ENCODE measurements around the gene DDX24. TPM values are rescaled to one million over a fixed set of nuclear protein-coding genes. Genes with fewer than 3 reads are reported as not detected.

DDX24 gene
- total and polyA plus RNA-seq, 9 of the 15 experiments (the other 6 are each of a cell fraction or from before 2014, with no cell fraction given) = 82.4 to 175 (median 122) TPM

DNA sequence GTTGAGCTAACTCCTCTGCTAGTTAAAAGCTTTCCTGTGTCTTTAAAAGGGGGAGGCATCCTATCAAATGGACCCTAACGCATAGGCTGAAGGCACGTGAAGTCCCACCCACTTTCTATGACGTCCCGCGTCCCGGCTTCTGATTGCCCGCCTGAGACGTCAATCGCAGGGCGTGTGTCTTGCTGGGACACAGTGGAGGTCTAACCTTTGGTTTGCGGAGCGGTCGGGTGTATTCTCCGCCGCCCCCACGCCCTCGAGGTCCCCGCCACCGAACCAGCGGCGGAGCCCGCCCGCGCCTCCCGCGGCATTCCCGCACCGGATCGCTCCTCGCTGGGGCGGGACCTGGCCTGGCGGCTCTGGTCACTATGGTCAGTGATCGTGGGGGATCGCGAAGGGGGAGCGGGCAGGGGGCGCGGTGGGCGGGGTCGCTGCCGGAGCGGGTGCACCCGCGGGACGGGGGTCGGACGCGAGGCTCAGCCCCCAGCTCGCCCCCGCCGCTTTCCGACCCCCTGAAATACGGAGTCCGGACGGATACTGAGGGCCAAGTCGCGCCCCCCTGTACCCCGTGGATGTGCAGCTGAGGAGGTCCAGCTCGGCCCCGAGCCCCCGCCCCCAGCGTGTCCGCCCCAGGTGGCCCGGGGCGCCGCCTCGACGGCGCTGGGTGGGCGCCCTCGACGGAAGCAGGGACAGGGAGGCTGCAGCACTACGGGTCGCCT lies 54.7 kb downstream of the DDX24 start, which contains the start of gene OTUB2 (continued):
- TF ChIP-seq, protein P1, sequence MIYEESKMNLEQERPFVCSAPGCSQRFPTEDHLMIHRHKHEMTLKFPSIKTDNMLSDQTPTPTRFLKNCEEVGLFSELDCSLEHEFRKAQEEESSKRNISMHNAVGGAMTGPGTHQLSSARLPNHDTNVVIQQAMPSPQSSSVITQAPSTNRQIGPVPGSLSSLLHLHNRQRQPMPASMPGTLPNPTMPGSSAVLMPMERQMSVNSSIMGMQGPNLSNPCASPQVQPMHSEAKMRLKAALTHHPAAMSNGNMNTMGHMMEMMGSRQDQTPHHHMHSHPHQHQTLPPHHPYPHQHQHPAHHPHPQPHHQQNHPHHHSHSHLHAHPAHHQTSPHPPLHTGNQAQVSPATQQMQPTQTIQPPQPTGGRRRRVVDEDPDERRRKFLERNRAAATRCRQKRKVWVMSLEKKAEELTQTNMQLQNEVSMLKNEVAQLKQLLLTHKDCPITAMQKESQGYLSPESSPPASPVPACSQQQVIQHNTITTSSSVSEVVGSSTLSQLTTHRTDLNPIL (CRISPR knock-in tag; IDR thresholded peaks at IDR 0.05) = no peak
- TF ChIP-seq SP2 (IDR thresholded peaks at IDR 0.05; ENCODE audit: extremely low read depth, low read depth, low read length, poor library complexity, severe bottlenecking) (peak; percentile 80), ILF3 (IDR thresholded peaks at IDR 0.05; ENCODE audit: borderline replicate concordance) (no peak), KDM4B (IDR thresholded peaks at IDR 0.05; ENCODE audit: borderline replicate concordance in 2 of 2, low read depth in 1 of 2) (no peak), RBM14 (IDR thresholded peaks at IDR 0.05; ENCODE audit: borderline replicate concordance, insufficient read depth, low read depth, low read length) (no peak), TCF3 (CRISPR knock-in tag; IDR thresholded peaks at IDR 0.05) (no peak), ESRRA (IDR thresholded peaks at IDR 0.05; ENCODE audit: borderline replicate concordance, low read depth) (0 out of 2 replicates have a peak, but pooled peaks have one; percentile 46), ETV6 (IDR thresholded peaks at IDR 0.05; ENCODE audit: borderline replicate concordance in 1 of 2, low read depth in 2 of 2, low read length in 1 of 2) (no peak), ETV6 (CRISPR knock-in tag; IDR thresholded peaks at IDR 0.05; ENCODE audit: borderline replicate concordance) (no peak), ZNF589 (CRISPR knock-in tag; IDR thresholded peaks at IDR 0.05; ENCODE audit: low read depth) (no peak), SIX5 (IDR thresholded peaks at IDR 0.05; ENCODE audit: borderline replicate concordance in 1 of 2, insufficient read depth in 1 of 2, low read depth in 1 of 2, low read length in 2 of 2) (no peak), NUFIP1 (IDR thresholded peaks at IDR 0.05; ENCODE audit: partially characterized antibody) (no peak), RBM25 (IDR thresholded peaks at IDR 0.05; ENCODE audit: low read depth, low read length, severe bottlenecking) (peak; percentile 92), KLF10 (CRISPR knock-in tag; IDR thresholded peaks at IDR 0.05) (no peak), ZNF41 (CRISPR knock-in tag; conservative IDR thresholded peaks at IDR 0.05) (no peak)
- TF ChIP-seq, protein P2, sequence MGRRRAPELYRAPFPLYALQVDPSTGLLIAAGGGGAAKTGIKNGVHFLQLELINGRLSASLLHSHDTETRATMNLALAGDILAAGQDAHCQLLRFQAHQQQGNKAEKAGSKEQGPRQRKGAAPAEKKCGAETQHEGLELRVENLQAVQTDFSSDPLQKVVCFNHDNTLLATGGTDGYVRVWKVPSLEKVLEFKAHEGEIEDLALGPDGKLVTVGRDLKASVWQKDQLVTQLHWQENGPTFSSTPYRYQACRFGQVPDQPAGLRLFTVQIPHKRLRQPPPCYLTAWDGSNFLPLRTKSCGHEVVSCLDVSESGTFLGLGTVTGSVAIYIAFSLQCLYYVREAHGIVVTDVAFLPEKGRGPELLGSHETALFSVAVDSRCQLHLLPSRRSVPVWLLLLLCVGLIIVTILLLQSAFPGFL (CRISPR knock-in tag; IDR thresholded peaks at IDR 0.05) = no peak
- TF ChIP-seq, protein P3, sequence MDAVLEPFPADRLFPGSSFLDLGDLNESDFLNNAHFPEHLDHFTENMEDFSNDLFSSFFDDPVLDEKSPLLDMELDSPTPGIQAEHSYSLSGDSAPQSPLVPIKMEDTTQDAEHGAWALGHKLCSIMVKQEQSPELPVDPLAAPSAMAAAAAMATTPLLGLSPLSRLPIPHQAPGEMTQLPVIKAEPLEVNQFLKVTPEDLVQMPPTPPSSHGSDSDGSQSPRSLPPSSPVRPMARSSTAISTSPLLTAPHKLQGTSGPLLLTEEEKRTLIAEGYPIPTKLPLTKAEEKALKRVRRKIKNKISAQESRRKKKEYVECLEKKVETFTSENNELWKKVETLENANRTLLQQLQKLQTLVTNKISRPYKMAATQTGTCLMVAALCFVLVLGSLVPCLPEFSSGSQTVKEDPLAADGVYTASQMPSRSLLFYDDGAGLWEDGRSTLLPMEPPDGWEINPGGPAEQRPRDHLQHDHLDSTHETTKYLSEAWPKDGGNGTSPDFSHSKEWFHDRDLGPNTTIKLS (IDR thresholded peaks at IDR 0.05; ENCODE audit: borderline replicate concordance, low read depth) = no peak; the same call in 1 of the 2 replicates
- TF ChIP-seq, protein P4, sequence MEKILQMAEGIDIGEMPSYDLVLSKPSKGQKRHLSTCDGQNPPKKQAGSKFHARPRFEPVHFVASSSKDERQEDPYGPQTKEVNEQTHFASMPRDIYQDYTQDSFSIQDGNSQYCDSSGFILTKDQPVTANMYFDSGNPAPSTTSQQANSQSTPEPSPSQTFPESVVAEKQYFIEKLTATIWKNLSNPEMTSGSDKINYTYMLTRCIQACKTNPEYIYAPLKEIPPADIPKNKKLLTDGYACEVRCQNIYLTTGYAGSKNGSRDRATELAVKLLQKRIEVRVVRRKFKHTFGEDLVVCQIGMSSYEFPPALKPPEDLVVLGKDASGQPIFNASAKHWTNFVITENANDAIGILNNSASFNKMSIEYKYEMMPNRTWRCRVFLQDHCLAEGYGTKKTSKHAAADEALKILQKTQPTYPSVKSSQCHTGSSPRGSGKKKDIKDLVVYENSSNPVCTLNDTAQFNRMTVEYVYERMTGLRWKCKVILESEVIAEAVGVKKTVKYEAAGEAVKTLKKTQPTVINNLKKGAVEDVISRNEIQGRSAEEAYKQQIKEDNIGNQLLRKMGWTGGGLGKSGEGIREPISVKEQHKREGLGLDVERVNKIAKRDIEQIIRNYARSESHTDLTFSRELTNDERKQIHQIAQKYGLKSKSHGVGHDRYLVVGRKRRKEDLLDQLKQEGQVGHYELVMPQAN (IDR thresholded peaks at IDR 0.05; ENCODE audit: borderline replicate concordance) = no peak
